Measurements from ENCODE around the gene MRPL42. TPM values are rescaled to one million over a fixed set of nuclear protein-coding genes. Genes with fewer than 3 reads are reported as not detected.

Gene MRPL42
- total RNA-seq, 6 experiments from 2014 or later = 25.8 to 44.5 (median 32.1) TPM

DNA sequence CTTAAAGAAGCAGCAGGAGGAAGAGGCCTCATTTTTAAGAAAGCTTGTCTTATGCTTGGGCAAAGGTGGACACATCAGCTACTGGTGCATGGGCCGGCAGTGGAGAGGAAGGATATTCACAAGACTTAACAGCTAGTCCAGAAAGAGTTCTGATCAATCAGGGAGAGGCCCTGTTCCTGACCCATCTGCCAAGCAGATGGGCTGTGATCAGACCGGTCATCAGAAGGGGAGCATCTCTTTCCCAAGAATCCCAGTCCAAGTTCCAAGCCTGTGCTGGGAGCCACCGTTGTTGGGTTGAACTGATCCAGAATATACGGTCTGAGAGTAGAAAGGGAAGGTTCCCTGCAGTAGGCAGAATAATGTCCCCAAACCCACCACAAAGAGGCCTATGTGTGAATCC, 72.5 kb downstream of the MRPL42 start:
- no peak for ATAC-seq
- intact Hi-C loops (cut with DNase I) = no loop called here
- TF ChIP-seq CTCF (IDR thresholded peaks at IDR 0.05) (no peak), POLR2A (IDR thresholded peaks at IDR 0.05) (no peak)
- no peak overlapping the region for H3K4me3 ChIP-seq
- no peak overlapping the region for H3K27ac ChIP-seq
- H3K36me3 ChIP-seq = no peaks in the 10 kb centered on the region
- H3K4me1 ChIP-seq = peaks cover 0 to 17% (median 7%) of the 10 kb centered on the region in 4 donors
- 94% methylated on average over 2 of the region's 4 CpGs for WGBS (ENCODE audit: insufficient coverage, low coverage, low lambda C conversion rate, missing lambda C conversion rate)
- no peaks in the 10 kb centered on the region for H3K27me3 ChIP-seq
- H3K9me3 ChIP-seq = no peaks in the 10 kb centered on the region
- no peak for DNase-seq

GRCh38 chr12:93540466-93540865, 73.2 kb downstream of the MRPL42 start:
- TF ChIP-seq POLR2A (IDR thresholded peaks at IDR 0.05) = no peak
- no peak for TF ChIP-seq CTCF (IDR thresholded peaks at IDR 0.05)
- Histone ChIP-seq H3K4me3 (no peak overlapping the region), H3K27me3 (no peaks in the 10 kb centered on the region), H3K4me1 (peaks cover 0 to 17% (median 7%) of the 10 kb centered on the region in 4 donors), H3K36me3 (no peaks in the 10 kb centered on the region), H3K9me3 (no peaks in the 10 kb centered on the region), H3K27ac (no peak overlapping the region)
- intact Hi-C loops (cut with DNase I) = no loop called here
- DNase-seq (no peak), ATAC-seq (no peak)
- WGBS (ENCODE audit: insufficient coverage, low coverage, low lambda C conversion rate, missing lambda C conversion rate) = 67% methylated on average over 1 of the region's 1 CpG

- Histone ChIP-seq H3K4me3 (no peak overlapping the region), H3K9me3 (no peaks in the 10 kb centered on the region), H3K27me3 (no peaks in the 10 kb centered on the region), H3K4me1 (peaks cover 0 to 17% (median 7%) of the 10 kb centered on the region in 4 donors), H3K27ac (peak overlapping the region in 2 of 3 donors; percentile 50 to 83), H3K36me3 (no peaks in the 10 kb centered on the region)
- 15% methylated on average over 4 of the region's 4 CpGs for WGBS (ENCODE audit: insufficient coverage, low coverage, low lambda C conversion rate, missing lambda C conversion rate)
- intact Hi-C loops (cut with DNase I) = no loop called here
- peak in 2 of 3 donors; percentile 39 to 75 for DNase-seq
- peak; percentile 92 to 96 (median 95) for ATAC-seq
- no peak for TF ChIP-seq CTCF (IDR thresholded peaks at IDR 0.05)
- TF ChIP-seq POLR2A (IDR thresholded peaks at IDR 0.05) = no peak
Observed at GRCh38 chr12:93541578-93542225, 74.4 kb downstream of the MRPL42 start.

DNA sequence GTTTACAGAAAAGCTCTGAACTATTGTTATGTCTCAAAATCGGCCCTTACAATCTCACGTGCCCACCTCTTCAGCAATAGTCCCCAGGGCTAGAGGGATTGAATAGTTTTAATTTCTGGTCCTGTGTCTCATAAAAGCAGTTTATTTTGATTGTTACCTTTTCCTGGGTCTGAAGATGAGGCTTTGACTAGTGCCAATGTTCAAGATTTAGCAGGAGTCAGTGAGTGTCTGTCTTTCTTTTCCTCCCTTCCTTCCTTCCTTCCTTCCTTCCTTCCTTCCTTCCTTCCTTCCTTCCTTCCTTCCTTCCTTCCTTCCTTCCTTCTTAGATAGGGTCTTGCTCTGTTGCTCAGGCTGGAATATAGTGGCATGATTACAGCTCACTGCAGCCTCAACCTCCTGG, 80.5 kb downstream of the MRPL42 start:
- no peak for ATAC-seq
- no peak overlapping the region for H3K27ac ChIP-seq
- DNase-seq = no peak
- H3K4me3 ChIP-seq = no peak overlapping the region
- H3K27me3 ChIP-seq = no peaks in the 10 kb centered on the region
- no peaks in the 10 kb centered on the region for H3K36me3 ChIP-seq
- TF ChIP-seq POLR2A (IDR thresholded peaks at IDR 0.05) (no peak), CTCF (IDR thresholded peaks at IDR 0.05) (no peak)
- no peaks in the 10 kb centered on the region for H3K9me3 ChIP-seq
- intact Hi-C loops (cut with DNase I) = no loop called here
- WGBS (ENCODE audit: insufficient coverage, low coverage, low lambda C conversion rate, missing lambda C conversion rate) = 88% methylated on average over 2 of the region's 2 CpGs
- peaks cover 0 to 17% (median under 1%) of the 10 kb centered on the region in 4 donors for H3K4me1 ChIP-seq
